HepG2 (cell line): ENCODE measurements around the gene NUBP1. TPM values are rescaled to one million over a fixed set of nuclear protein-coding genes. Genes with fewer than 3 reads are reported as not detected.

Experiments used
- ERF ChIP-seq: IDR thresholded peaks from 2 replicates; pipeline ENCODE4 v1.6.1; 2018; ENCODE audit warnings: missing biosample characterization, missing genetic modification reagents
- ETV5 ChIP-seq: IDR thresholded peaks from 2 replicates; pipeline ENCODE4 v1.6.1; 2018; ENCODE audit warnings: missing biosample characterization, missing genetic modification reagents, inconsistent platforms, borderline replicate concordance
- MIER3 ChIP-seq: IDR thresholded peaks from 2 replicates; pipeline ENCODE4 v1.6.1; 2016; ENCODE audit warnings: missing compliant biosample characterization, borderline replicate concordance
- PCBP1 ChIP-seq: fragments of 200-400 bp; formaldehyde crosslinking; IDR thresholded peaks from 2 replicates; pipeline ENCODE4 v1.6.1; 2017; ENCODE audit warnings: mild to moderate bottlenecking, low read depth, low read length, borderline replicate concordance
- PHB2 ChIP-seq: fragments of 450-650 bp; IDR thresholded peaks from 2 replicates; pipeline ENCODE4 v1.6.1; 2018; ENCODE audit not compliant: partially characterized antibody
- RFXANK ChIP-seq: IDR thresholded peaks from 2 replicates; pipeline ENCODE4 v1.6.1; 2016
- SRY ChIP-seq: sonication (generic); formaldehyde crosslinking; IDR thresholded peaks from 2 replicates; pipeline ENCODE4 v1.8.0; 2022; ENCODE audit warnings: mild to moderate bottlenecking, missing genetic modification reagents
- ZBTB1 ChIP-seq: sonication (generic); formaldehyde crosslinking; IDR thresholded peaks from 2 replicates; pipeline ENCODE4 v1.4.0; 2020; ENCODE audit warnings: missing genetic modification reagents, borderline replicate concordance
- ZNF30 ChIP-seq: sonication (generic); formaldehyde crosslinking; IDR thresholded peaks from 2 replicates; pipeline ENCODE4 v1.5.0; 2020; ENCODE audit warnings: mild to moderate bottlenecking, missing genetic modification reagents
- ZNF468 ChIP-seq: sonication (generic); formaldehyde crosslinking; IDR thresholded peaks from 2 replicates; pipeline ENCODE4 v1.8.0; 2022; ENCODE audit warnings: mild to moderate bottlenecking, moderate library complexity, missing genetic modification reagents
- ZNF567 ChIP-seq: sonication (generic); formaldehyde crosslinking; IDR thresholded peaks from 2 replicates; pipeline ENCODE4 v1.8.1; 2023; ENCODE audit warnings: mild to moderate bottlenecking, missing genetic modification reagents, borderline replicate concordance
- ZNF615 ChIP-seq: sonication (generic); formaldehyde crosslinking; IDR thresholded peaks from 2 replicates; pipeline ENCODE4 v1.5.0; 2020; ENCODE audit warnings: mild to moderate bottlenecking, missing genetic modification reagents, borderline replicate concordance
- ZSCAN12 ChIP-seq: sonication (generic); formaldehyde crosslinking; IDR thresholded peaks from 2 replicates; pipeline ENCODE4 v1.9.0; 2021; ENCODE audit warnings: mild to moderate bottlenecking, missing genetic modification reagents
- ZSCAN30 ChIP-seq: sonication (generic); formaldehyde crosslinking; IDR thresholded peaks from 2 replicates; pipeline ENCODE4 v1.5.0; 2020; ENCODE audit warnings: mild to moderate bottlenecking, missing genetic modification reagents
- polyA plus RNA-seq, 8 experiments: library from polyadenylated mRNA; depleted of rRNA in 3 of 8; stranded (reverse) in 7 of 8; unstranded in 1 of 8; fragments of >200 nt; fragmentation: Illumina TruSeq in 4 of 8; extraction: Trizol in 4 of 8; gene quantifications; 2 replicates each; pipeline versions ENCODE4 v1.2.1 to v1.2.3, GENCODE V29; 2011 to 2016; ENCODE audit warnings: low read depth in 4 of 8, missing spikeins in 1 of 8, mixed read lengths in 1 of 8; ENCODE audit not compliant: insufficient read depth in 1 of 8
- total RNA-seq, 5 experiments: library from RNA; depleted of rRNA; stranded (reverse); fragments of >200 nt; fragmentation: Illumina TruSeq; extraction: Trizol; gene quantifications; 2 replicates each; pipeline ENCODE4 v1.2.3, GENCODE V29; 2016; ENCODE audit warnings: low read depth in 1 of 5
- TF ChIP-seq, protein P1 (sequence below): sonication (generic); formaldehyde crosslinking; IDR thresholded peaks from 2 replicates; pipeline ENCODE4 v1.4.0; 2020; ENCODE audit warnings: missing genetic modification reagents
- TF ChIP-seq, protein P2 (sequence below): sonication (generic); formaldehyde crosslinking; IDR thresholded peaks from 2 replicates; pipeline ENCODE4 v1.5.0; 2020; ENCODE audit warnings: mild to moderate bottlenecking, low read depth, missing genetic modification reagents, borderline replicate concordance
- TF ChIP-seq, protein P3 (sequence below): sonication (generic); formaldehyde crosslinking; IDR thresholded peaks from 2 replicates; pipeline ENCODE4 v1.5.0; 2020; ENCODE audit warnings: mild to moderate bottlenecking, missing genetic modification reagents, borderline replicate concordance
- TF ChIP-seq, protein P4 (sequence below): IDR thresholded peaks from 2 replicates; pipeline ENCODE4 v1.6.1; 2018; ENCODE audit warnings: missing genetic modification reagents
- TF ChIP-seq, protein P5 (sequence below): IDR thresholded peaks from 2 replicates; pipeline ENCODE4 v1.6.1; 2012; ENCODE audit warnings: low read depth, low read length, improper control_type of control experiment

NUBP1 gene
- total and polyA plus RNA-seq, 2 of the 13 experiments (the other 11 are each of a cell fraction or from before 2014, with no cell fraction given): 53.5 to 70.4 TPM

DNA sequence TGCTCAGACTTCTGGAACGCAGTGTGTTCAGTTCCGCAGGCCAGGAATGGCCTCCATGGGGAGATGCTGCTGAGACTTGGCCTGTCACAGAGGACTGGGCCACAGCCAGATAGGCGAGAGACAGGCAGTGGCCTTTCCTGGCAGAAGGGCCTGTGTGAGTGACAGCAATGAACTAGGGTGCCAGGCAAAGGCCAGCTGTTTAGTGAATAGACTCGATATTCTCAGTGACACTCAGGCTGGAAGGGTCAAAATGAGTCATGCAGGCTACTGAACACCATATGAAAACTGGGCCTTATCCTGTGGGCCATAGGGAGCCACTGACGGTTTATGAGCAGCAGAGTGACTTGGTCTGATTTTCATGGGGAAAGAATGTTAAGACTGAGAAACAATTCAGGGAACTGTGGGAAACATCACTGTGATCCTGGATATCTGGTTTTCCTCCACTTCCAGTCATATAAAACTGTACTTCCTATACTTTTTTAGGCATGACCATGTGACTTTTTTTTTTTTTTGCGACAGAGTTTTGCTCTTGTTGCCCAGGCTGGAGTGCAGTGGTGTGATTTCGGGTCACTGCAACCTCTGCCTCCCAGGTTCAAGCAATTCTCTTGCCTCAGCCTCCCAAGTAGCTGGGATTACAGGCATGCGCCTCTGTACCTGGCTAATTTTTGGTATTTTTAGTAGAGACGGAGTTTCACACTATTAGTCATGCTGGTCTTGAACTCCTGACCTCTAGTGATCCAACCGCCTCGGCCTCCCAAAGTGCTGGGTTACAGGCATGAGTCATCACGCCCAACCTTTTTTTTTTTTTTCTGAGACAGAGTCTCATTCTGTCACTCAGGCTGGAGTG, 5.2 kb upstream of the NUBP1 start (continued):
- TF ChIP-seq, protein P1, sequence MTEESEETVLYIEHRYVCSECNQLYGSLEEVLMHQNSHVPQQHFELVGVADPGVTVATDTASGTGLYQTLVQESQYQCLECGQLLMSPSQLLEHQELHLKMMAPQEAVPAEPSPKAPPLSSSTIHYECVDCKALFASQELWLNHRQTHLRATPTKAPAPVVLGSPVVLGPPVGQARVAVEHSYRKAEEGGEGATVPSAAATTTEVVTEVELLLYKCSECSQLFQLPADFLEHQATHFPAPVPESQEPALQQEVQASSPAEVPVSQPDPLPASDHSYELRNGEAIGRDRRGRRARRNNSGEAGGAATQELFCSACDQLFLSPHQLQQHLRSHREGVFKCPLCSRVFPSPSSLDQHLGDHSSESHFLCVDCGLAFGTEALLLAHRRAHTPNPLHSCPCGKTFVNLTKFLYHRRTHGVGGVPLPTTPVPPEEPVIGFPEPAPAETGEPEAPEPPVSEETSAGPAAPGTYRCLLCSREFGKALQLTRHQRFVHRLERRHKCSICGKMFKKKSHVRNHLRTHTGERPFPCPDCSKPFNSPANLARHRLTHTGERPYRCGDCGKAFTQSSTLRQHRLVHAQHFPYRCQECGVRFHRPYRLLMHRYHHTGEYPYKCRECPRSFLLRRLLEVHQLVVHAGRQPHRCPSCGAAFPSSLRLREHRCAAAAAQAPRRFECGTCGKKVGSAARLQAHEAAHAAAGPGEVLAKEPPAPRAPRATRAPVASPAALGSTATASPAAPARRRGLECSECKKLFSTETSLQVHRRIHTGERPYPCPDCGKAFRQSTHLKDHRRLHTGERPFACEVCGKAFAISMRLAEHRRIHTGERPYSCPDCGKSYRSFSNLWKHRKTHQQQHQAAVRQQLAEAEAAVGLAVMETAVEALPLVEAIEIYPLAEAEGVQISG: no peak
- TF ChIP-seq SRY (CRISPR knock-in tag) (no peak), MIER3 (CRISPR knock-in tag) (0 out of 2 replicates have a peak, but pooled peaks have one; percentile 43), ZNF615 (CRISPR knock-in tag) (no peak), RFXANK (CRISPR knock-in tag) (no peak), ZNF567 (no peak), PCBP1 (no peak), ERF (CRISPR knock-in tag) (no peak), PHB2 (no peak), ZBTB1 (no peak), ZSCAN30 (no peak), ETV5 (CRISPR knock-in tag) (no peak), ZSCAN12 (CRISPR knock-in tag) (no peak), ZNF30 (CRISPR knock-in tag) (no peak), ZNF468 (no peak)
- TF ChIP-seq, protein P2, sequence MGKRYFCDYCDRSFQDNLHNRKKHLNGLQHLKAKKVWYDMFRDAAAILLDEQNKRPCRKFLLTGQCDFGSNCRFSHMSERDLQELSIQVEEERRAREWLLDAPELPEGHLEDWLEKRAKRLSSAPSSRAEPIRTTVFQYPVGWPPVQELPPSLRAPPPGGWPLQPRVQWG (CRISPR knock-in tag): no peak
- TF ChIP-seq, protein P3, sequence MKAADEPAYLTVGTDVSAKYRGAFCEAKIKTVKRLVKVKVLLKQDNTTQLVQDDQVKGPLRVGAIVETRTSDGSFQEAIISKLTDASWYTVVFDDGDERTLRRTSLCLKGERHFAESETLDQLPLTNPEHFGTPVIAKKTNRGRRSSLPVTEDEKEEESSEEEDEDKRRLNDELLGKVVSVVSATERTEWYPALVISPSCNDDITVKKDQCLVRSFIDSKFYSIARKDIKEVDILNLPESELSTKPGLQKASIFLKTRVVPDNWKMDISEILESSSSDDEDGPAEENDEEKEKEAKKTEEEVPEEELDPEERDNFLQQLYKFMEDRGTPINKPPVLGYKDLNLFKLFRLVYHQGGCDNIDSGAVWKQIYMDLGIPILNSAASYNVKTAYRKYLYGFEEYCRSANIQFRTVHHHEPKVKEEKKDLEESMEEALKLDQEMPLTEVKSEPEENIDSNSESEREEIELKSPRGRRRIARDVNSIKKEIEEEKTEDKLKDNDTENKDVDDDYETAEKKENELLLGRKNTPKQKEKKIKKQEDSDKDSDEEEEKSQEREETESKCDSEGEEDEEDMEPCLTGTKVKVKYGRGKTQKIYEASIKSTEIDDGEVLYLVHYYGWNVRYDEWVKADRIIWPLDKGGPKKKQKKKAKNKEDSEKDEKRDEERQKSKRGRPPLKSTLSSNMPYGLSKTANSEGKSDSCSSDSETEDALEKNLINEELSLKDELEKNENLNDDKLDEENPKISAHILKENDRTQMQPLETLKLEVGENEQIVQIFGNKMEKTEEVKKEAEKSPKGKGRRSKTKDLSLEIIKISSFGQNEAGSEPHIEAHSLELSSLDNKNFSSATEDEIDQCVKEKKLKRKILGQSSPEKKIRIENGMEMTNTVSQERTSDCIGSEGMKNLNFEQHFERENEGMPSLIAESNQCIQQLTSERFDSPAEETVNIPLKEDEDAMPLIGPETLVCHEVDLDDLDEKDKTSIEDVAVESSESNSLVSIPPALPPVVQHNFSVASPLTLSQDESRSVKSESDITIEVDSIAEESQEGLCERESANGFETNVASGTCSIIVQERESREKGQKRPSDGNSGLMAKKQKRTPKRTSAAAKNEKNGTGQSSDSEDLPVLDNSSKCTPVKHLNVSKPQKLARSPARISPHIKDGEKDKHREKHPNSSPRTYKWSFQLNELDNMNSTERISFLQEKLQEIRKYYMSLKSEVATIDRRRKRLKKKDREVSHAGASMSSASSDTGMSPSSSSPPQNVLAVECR (CRISPR knock-in tag): no peak
- TF ChIP-seq, protein P4, sequence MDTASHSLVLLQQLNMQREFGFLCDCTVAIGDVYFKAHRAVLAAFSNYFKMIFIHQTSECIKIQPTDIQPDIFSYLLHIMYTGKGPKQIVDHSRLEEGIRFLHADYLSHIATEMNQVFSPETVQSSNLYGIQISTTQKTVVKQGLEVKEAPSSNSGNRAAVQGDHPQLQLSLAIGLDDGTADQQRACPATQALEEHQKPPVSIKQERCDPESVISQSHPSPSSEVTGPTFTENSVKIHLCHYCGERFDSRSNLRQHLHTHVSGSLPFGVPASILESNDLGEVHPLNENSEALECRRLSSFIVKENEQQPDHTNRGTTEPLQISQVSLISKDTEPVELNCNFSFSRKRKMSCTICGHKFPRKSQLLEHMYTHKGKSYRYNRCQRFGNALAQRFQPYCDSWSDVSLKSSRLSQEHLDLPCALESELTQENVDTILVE (CRISPR knock-in tag): no peak
- TF ChIP-seq, protein P5, sequence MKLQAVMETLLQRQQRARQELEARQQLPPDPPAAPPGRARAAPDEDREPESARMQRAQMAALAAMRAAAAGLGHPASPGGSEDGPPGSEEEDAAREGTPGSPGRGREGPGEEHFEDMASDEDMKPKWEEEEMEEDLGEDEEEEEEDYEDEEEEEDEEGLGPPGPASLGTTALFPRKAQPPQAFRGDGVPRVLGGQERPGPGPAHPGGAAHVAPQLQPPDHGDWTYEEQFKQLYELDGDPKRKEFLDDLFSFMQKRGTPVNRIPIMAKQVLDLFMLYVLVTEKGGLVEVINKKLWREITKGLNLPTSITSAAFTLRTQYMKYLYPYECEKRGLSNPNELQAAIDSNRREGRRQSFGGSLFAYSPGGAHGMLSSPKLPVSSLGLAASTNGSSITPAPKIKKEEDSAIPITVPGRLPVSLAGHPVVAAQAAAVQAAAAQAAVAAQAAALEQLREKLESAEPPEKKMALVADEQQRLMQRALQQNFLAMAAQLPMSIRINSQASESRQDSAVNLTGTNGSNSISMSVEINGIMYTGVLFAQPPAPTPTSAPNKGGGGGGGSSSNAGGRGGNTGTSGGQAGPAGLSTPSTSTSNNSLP: no peak
